ENCODE data around the gene PEX11G. TPM values are rescaled to one million over a fixed set of nuclear protein-coding genes. Genes with fewer than 3 reads are reported as not detected.

The PEX11G gene
- total and polyA plus RNA-seq, 9 of the 15 experiments (the other 6 are each of a cell fraction or from before 2014, with no cell fraction given) = 0.07 to 3.2 (median 0.70) TPM; not detected in 1

- TF ChIP-seq, protein P1, sequence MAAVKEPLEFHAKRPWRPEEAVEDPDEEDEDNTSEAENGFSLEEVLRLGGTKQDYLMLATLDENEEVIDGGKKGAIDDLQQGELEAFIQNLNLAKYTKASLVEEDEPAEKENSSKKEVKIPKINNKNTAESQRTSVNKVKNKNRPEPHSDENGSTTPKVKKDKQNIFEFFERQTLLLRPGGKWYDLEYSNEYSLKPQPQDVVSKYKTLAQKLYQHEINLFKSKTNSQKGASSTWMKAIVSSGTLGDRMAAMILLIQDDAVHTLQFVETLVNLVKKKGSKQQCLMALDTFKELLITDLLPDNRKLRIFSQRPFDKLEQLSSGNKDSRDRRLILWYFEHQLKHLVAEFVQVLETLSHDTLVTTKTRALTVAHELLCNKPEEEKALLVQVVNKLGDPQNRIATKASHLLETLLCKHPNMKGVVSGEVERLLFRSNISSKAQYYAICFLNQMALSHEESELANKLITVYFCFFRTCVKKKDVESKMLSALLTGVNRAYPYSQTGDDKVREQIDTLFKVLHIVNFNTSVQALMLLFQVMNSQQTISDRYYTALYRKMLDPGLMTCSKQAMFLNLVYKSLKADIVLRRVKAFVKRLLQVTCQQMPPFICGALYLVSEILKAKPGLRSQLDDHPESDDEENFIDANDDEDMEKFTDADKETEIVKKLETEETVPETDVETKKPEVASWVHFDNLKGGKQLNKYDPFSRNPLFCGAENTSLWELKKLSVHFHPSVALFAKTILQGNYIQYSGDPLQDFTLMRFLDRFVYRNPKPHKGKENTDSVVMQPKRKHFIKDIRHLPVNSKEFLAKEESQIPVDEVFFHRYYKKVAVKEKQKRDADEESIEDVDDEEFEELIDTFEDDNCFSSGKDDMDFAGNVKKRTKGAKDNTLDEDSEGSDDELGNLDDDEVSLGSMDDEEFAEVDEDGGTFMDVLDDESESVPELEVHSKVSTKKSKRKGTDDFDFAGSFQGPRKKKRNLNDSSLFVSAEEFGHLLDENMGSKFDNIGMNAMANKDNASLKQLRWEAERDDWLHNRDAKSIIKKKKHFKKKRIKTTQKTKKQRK (IDR thresholded peaks at IDR 0.05; ENCODE audit: borderline replicate concordance, low read depth, low read length) = no peak
- TF ChIP-seq KLF16 (IDR thresholded peaks at IDR 0.05) = no peak
- no peak for TF ChIP-seq BHLHE40 (IDR thresholded peaks at IDR 0.05; ENCODE audit: low read length)
- TF ChIP-seq CXXC5 (CRISPR knock-in tag; IDR thresholded peaks at IDR 0.05) = no peak
- no peak for TF ChIP-seq JUN (IDR thresholded peaks at IDR 0.05; ENCODE audit: borderline replicate concordance, low read depth, low read length)
- no peak for TF ChIP-seq JUN (CRISPR knock-in tag; IDR thresholded peaks at IDR 0.05; ENCODE audit: borderline replicate concordance)
Measured at GRCh38 chr19:7475665-7476064, 13.2 kb downstream of the PEX11G start (continued).

Data from K562 (cell line).